Urinary bladder (tissue), 4 donors: ENCODE measurements around the gene NPIPA5. TPM values are rescaled to one million over a fixed set of nuclear protein-coding genes. Genes with fewer than 3 reads are reported as not detected.
"Not testable (repeated sequence)": the region's sequence is repeated elsewhere in the genome, so short reads cannot be mapped to it uniquely, and the experiment has no call there.

Source experiments
- DNase-seq: peaks from one replicate; pipeline ENCODE4 v3.0.0-alpha.2; 2015; ENCODE audit errors: extremely low spot score
- H3K27ac ChIP-seq: one replicate; pipeline ENCODE4 v1.5.1; 2013; ENCODE audit warnings: low read depth, mild to moderate bottlenecking, moderate library complexity
- H3K36me3 ChIP-seq: one replicate; pipeline ENCODE4 v1.6.1; 2013; ENCODE audit warnings: mild to moderate bottlenecking, moderate library complexity; ENCODE audit not compliant: insufficient read depth
- H3K4me1 ChIP-seq: one replicate; pipeline ENCODE4 v1.6.1; 2013; ENCODE audit warnings: mild to moderate bottlenecking, moderate library complexity; ENCODE audit not compliant: insufficient read depth
- H3K4me3 ChIP-seq: one replicate; pipeline ENCODE4 v1.5.1; 2013; ENCODE audit warnings: low read depth, low read length
- WGBS: extraction: QIAGEN DNeasy Blood & Tissue Kit; methylation state at CpG from one replicate; pipeline ENCODE4 v1.1.7; 2013; 5-methylcytosine and 5-hydroxymethylcytosine counted together
- polyA plus RNA-seq: library from polyadenylated mRNA; stranded (reverse); fragments of 200-250 nt; gene quantifications from one replicate; pipeline ENCODE4 v1.2.3, GENCODE V29; 2013
- total RNA-seq: library from RNA; depleted of rRNA; stranded (reverse); fragments of >200 nt; gene quantifications from one replicate; pipeline ENCODE4 v1.2.3, GENCODE V29; 2014
- donor health status: healthy with polysubstance abuse.
- donor health status: healthy.

The NPIPA5 gene
- total RNA-seq (3.9 TPM), polyA plus RNA-seq (4.6 TPM)

GRCh38 chr16:15378194-15378593 lies at the start of gene NPIPA5:
TSS of gene NPIPA5 (minus strand) at chr16:15378294. CDS start at chr16:15378294, 0 bp downstream.
- H3K36me3 ChIP-seq, H3K27ac ChIP-seq, H3K4me3 ChIP-seq, DNase-seq, H3K4me1 ChIP-seq: not testable (repeated sequence)
- WGBS: no CpG with 5 or more reads among the region's 4 CpGs

- H3K27ac ChIP-seq: no peak overlapping the region
- H3K4me3 ChIP-seq: no peak overlapping the region
- H3K36me3 ChIP-seq: no peaks in the 10 kb centered on the region
- peak; percentile 25 for DNase-seq
- no peaks in the 10 kb centered on the region for H3K4me1 ChIP-seq
- WGBS: 9% methylated on average over 8 of the region's 8 CpGs
Measured at GRCh38 chr16:15427648-15428239, 49.6 kb upstream of the NPIPA5 start.

GRCh38 chr16:15426796-15427195 lies 48.7 kb upstream of the NPIPA5 start:
- H3K4me1 ChIP-seq: no peaks in the 10 kb centered on the region
- WGBS: 81% methylated on average over 6 of the region's 6 CpGs
- no peak for DNase-seq
- H3K36me3 ChIP-seq: no peaks in the 10 kb centered on the region
- no peak overlapping the region for H3K27ac ChIP-seq
- H3K4me3 ChIP-seq: no peak overlapping the region

- WGBS: 71% methylated on average over 6 of the region's 6 CpGs
- no peak overlapping the region for H3K27ac ChIP-seq
- H3K36me3 ChIP-seq: no peaks in the 10 kb centered on the region
- no peaks in the 10 kb centered on the region for H3K4me1 ChIP-seq
- no peak overlapping the region for H3K4me3 ChIP-seq
- DNase-seq: no peak
Measured at GRCh38 chr16:15425861-15426260, 47.8 kb upstream of the NPIPA5 start.

- Histone ChIP-seq H3K36me3 (no peaks in the 10 kb centered on the region), H3K4me3 (no peak overlapping the region), H3K4me1 (no peaks in the 10 kb centered on the region), H3K27ac (no peak overlapping the region)
- 89% methylated on average over 8 of the region's 8 CpGs for WGBS
- no peak for DNase-seq
Measured at GRCh38 chr16:15422222-15422621, 44.1 kb upstream of the NPIPA5 start.

GRCh38 chr16:15421696-15422095 lies 43.6 kb upstream of the NPIPA5 start:
- 79% methylated on average over 5 of the region's 5 CpGs for WGBS
- H3K36me3 ChIP-seq, DNase-seq, H3K27ac ChIP-seq, H3K4me1 ChIP-seq, H3K4me3 ChIP-seq: not testable (repeated sequence)

GRCh38 chr16:15418206-15418605 lies 40.1 kb upstream of the NPIPA5 start:
- H3K4me3 ChIP-seq: no peak overlapping the region
- WGBS: 77% methylated on average over 3 of the region's 3 CpGs
- H3K36me3 ChIP-seq: no peaks in the 10 kb centered on the region
- H3K27ac ChIP-seq: no peak overlapping the region
- no peaks in the 10 kb centered on the region for H3K4me1 ChIP-seq
- DNase-seq: no peak

- DNase-seq: no peak
- 87% methylated on average over 2 of the region's 2 CpGs for WGBS
- no peak overlapping the region for H3K4me3 ChIP-seq
- H3K36me3 ChIP-seq: no peaks in the 10 kb centered on the region
- H3K4me1 ChIP-seq: no peaks in the 10 kb centered on the region
- H3K27ac ChIP-seq: no peak overlapping the region
Measured at GRCh38 chr16:15417197-15417596, 39.1 kb upstream of the NPIPA5 start.

GRCh38 chr16:15415511-15415985 lies 37.5 kb upstream of the NPIPA5 start:
- Histone ChIP-seq H3K36me3 (no peaks in the 10 kb centered on the region), H3K4me3 (no peak overlapping the region), H3K27ac (no peak overlapping the region), H3K4me1 (no peaks in the 10 kb centered on the region)
- 51% methylated on average over 3 of the region's 3 CpGs for WGBS
- no peak for DNase-seq

- H3K27ac ChIP-seq, H3K4me1 ChIP-seq, DNase-seq, H3K4me3 ChIP-seq, H3K36me3 ChIP-seq: not testable (repeated sequence)
- WGBS: 94% methylated on average over 6 of the region's 6 CpGs
Measured at GRCh38 chr16:15409476-15409875, 31.4 kb upstream of the NPIPA5 start.

- WGBS: 85% methylated on average over 4 of the region's 4 CpGs
- not testable (repeated sequence) for DNase-seq, H3K4me1 ChIP-seq, H3K27ac ChIP-seq, H3K36me3 ChIP-seq, H3K4me3 ChIP-seq
Measured at GRCh38 chr16:15407756-15408155, 29.7 kb upstream of the NPIPA5 start.

GRCh38 chr16:15404792-15405191 lies 26.7 kb upstream of the NPIPA5 start:
- H3K36me3 ChIP-seq: no peaks in the 10 kb centered on the region
- no peak for DNase-seq

GRCh38 chr16:15404091-15404490 lies 26.0 kb upstream of the NPIPA5 start:
- DNase-seq, H3K4me1 ChIP-seq, H3K27ac ChIP-seq, H3K36me3 ChIP-seq, H3K4me3 ChIP-seq: not testable (repeated sequence)
- 93% methylated on average over 3 of the region's 3 CpGs for WGBS

More at GRCh38 chr16:15404792-15405191, 26.7 kb upstream of the NPIPA5 start:
- 64% methylated on average over 4 of the region's 4 CpGs for WGBS
- Histone ChIP-seq H3K4me3 (no peak overlapping the region), H3K27ac (no peak overlapping the region), H3K4me1 (no peaks in the 10 kb centered on the region)

- 96% methylated on average over 9 of the region's 9 CpGs for whole genome bisulfite sequencing
- H3K4me1 ChIP-seq: no peaks in the 10 kb centered on the region
- DNase-seq: no peak
- no peak overlapping the region for H3K27ac ChIP-seq
- no peaks in the 10 kb centered on the region for H3K36me3 ChIP-seq
- no peak overlapping the region for H3K4me3 ChIP-seq
Measured at GRCh38 chr16:15403392-15403995, 25.4 kb upstream of the NPIPA5 start.
